ENCODE measurements around the gene ZNF423.

The ZNF423 gene

GRCh38 chr16:49867796-49868668 lies 12.1 kb upstream of the ZNF423 start:
- DNase-seq = no peak

GRCh38 chr16:49867234-49867633 lies 11.3 kb upstream of the ZNF423 start:
- DNase-seq = no peak

GRCh38 chr16:49866595-49867071 lies 10.7 kb upstream of the ZNF423 start:
- DNase-seq = no peak

- DNase-seq = no peak
Measured at GRCh38 chr16:49862694-49863093, 6.8 kb upstream of the ZNF423 start.

- no peak for DNase-seq
Measured at GRCh38 chr16:49861299-49861698, 5.4 kb upstream of the ZNF423 start.

GRCh38 chr16:49860593-49860992 lies 4.7 kb upstream of the ZNF423 start:
- DNase-seq = no peak

GRCh38 chr16:49859125-49859811 lies 3.4 kb upstream of the ZNF423 start:
- no peak for DNase-seq

- no peak for DNase-seq
Measured at GRCh38 chr16:49858200-49859124, 2.5 kb upstream of the ZNF423 start.

- peak; percentile 9 to 43 for DNase-seq
Measured at GRCh38 chr16:49857423-49858181, 1.7 kb upstream of the ZNF423 start.

GRCh38 chr16:49856672-49857330 lies 889 bp upstream of the ZNF423 start:
- peak in 1 of 2 donors; percentile 22 for DNase-seq

GRCh38 chr16:49855280-49855821 lies 561 bp downstream of the ZNF423 start:
- DNase-seq = peak; percentile 7 to 31

- DNase-seq = no peak
Measured at GRCh38 chr16:49854796-49855203, 1.1 kb downstream of the ZNF423 start.

GRCh38 chr16:49854188-49854795 lies 1.6 kb downstream of the ZNF423 start:
- no peak for DNase-seq

GRCh38 chr16:49852279-49852678 lies 3.6 kb downstream of the ZNF423 start:
- no peak for DNase-seq

- no peak for DNase-seq
Measured at GRCh38 chr16:49851468-49851787, 4.5 kb downstream of the ZNF423 start.

GRCh38 chr16:49850558-49851467 lies 5.1 kb downstream of the ZNF423 start:
- DNase-seq = no peak

GRCh38 chr16:49849754-49850108 lies 6.2 kb downstream of the ZNF423 start:
- no peak for DNase-seq

- DNase-seq = no peak
Measured at GRCh38 chr16:49849037-49849753, 6.7 kb downstream of the ZNF423 start.

GRCh38 chr16:49848530-49848929 lies 7.4 kb downstream of the ZNF423 start:
- no peak for DNase-seq
